ENCODE data around the gene TRDMT1.

DNA sequence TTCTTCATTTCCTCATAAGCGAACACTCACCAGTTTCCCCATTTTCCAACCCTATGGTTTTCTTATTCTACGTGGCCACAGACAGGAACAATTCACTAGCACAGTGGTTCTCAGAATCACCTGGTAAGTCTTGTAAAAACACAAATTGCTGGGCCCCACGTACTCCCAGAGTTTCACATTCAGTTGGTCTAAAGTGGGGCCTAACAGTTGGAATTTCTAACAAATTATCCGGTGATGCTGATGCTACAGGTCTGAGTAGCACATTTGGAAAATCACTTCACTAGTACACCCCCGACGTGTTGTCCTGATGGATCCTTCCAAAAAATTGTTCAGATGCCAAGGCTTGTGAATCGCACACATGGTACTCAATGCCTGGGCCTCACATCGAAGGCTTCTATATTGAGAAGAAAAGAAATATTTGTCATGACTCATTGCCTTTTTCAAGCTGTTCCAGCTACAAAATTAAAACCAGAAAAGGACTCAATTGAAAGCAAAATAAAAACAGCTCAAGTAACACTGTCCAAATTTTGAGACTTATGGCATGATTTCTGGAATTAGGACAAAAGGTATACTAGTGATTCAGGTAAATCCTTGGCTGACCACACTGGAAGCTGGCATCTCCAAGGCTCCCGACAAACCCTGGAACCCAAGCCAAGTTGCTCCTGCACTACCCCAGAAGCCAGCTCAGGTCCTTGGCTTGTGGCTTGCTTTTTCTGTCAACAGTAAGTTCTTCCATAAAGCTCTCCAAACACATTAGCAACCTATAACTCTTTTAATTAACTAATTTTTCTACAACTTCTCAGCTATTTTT lies 13.7 kb upstream of the TRDMT1 start:
- TF ChIP-seq, protein P1, sequence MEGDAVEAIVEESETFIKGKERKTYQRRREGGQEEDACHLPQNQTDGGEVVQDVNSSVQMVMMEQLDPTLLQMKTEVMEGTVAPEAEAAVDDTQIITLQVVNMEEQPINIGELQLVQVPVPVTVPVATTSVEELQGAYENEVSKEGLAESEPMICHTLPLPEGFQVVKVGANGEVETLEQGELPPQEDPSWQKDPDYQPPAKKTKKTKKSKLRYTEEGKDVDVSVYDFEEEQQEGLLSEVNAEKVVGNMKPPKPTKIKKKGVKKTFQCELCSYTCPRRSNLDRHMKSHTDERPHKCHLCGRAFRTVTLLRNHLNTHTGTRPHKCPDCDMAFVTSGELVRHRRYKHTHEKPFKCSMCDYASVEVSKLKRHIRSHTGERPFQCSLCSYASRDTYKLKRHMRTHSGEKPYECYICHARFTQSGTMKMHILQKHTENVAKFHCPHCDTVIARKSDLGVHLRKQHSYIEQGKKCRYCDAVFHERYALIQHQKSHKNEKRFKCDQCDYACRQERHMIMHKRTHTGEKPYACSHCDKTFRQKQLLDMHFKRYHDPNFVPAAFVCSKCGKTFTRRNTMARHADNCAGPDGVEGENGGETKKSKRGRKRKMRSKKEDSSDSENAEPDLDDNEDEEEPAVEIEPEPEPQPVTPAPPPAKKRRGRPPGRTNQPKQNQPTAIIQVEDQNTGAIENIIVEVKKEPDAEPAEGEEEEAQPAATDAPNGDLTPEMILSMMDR (IDR thresholded peaks at IDR 0.05; ENCODE audit: low read depth, low read length, poor library complexity, severe bottlenecking) = no peak
- TF ChIP-seq EZH2phosphoT487 (IDR thresholded peaks at IDR 0.05; ENCODE audit: borderline replicate concordance, low read length) = no peak

Data from DOHH2 (cell line).